Activated CD4-positive, alpha-beta T cell treated with anti-CD3 and anti-CD28 coated beads, Interleukin-2, amount 10 ng/mL, durations not matched to agents 7 days and 5 days (primary cell): ENCODE results near the gene EXT2. TPM values are rescaled to one million over a fixed set of nuclear protein-coding genes. Genes with fewer than 3 reads are reported as not detected.
A peak's percentile ranks its signal among the peaks of the same experiment; 100 is the strongest.

Experiments used
- CTCF ChIA-PET: fragments of 350-600 bp; sonication (Branson Sonifier 250); formaldehyde crosslinking; loops from one replicate; lab custom pipeline; 2021; ENCODE audit warnings: antibody characterized with exemption; lab: Charles Lee
- POLR2A ChIA-PET: fragments of 350-600 bp; sonication (Branson Sonifier 250); formaldehyde crosslinking; loops from one replicate; lab custom pipeline; 2021; ENCODE audit warnings: antibody characterized with exemption; lab: Charles Lee
- DNase-seq: peaks from one replicate; pipeline ENCODE4 v3.0.0-alpha.2; 2020
- H3K27ac Mint-ChIP-seq: one replicate; pipeline ENCODE4 v1.8.0; 2021; ENCODE audit warnings: mild to moderate bottlenecking, moderate library complexity, mixed read lengths
- H3K27me3 Mint-ChIP-seq: one replicate; pipeline ENCODE4 v1.8.0; 2021; ENCODE audit warnings: mixed read lengths
- H3K36me3 Mint-ChIP-seq: one replicate; pipeline ENCODE4 v1.8.0; 2021; ENCODE audit warnings: low read depth, mixed read lengths
- H3K4me1 Mint-ChIP-seq: one replicate; pipeline ENCODE4 v1.8.0; 2021; ENCODE audit warnings: mixed read lengths
- H3K4me3 Mint-ChIP-seq: one replicate; pipeline ENCODE4 v1.8.0; 2021; ENCODE audit warnings: mild to moderate bottlenecking, moderate library complexity, mixed read lengths
- H3K9me3 Mint-ChIP-seq: one replicate; pipeline ENCODE4 v1.8.0; 2021; ENCODE audit warnings: mixed read lengths
- total RNA-seq, 2 experiments: library from RNA; stranded (reverse); gene quantifications; one replicate each; pipeline ENCODE4 v1.2.3, GENCODE V29; 2021

The EXT2 gene
- total RNA-seq, 2 experiments from 2014 or later = 26.7 to 27.7 TPM

- POLR2A ChIA-PET = no interaction called here
- CTCF ChIA-PET = interaction anchor here (0.8 to 3.4 kb wide), 5 partner anchors 10 to 28 kb away, joined by 3 to 12 read pairs (median 4); partner anchors contain the start of gene EXT2
Measured at GRCh38 chr11:44067266-44067665, 28.2 kb upstream of the EXT2 start.

GRCh38 chr11:44068180-44068579 is 27.3 kb upstream of the EXT2 start:
- DNase-seq = no peak
- no peak overlapping the region for H3K27ac Mint-ChIP-seq
- H3K36me3 Mint-ChIP-seq = no peaks in the 10 kb centered on the region
- no peaks in the 10 kb centered on the region for H3K27me3 Mint-ChIP-seq
- ChIA-PET CTCF (interaction anchor here (1.2 to 3.4 kb wide), 4 partner anchors 11 to 27 kb away, joined by 3 to 12 read pairs (median 4); partner anchors contain the start of gene EXT2), POLR2A (no interaction called here)
- H3K9me3 Mint-ChIP-seq = no peaks in the 10 kb centered on the region
- no peak overlapping the region for H3K4me3 Mint-ChIP-seq
- peaks cover 25% of the 10 kb centered on the region for H3K4me1 Mint-ChIP-seq

More at GRCh38 chr11:44067266-44067665, 28.2 kb upstream of the EXT2 start:
- no peaks in the 10 kb centered on the region for H3K36me3 Mint-ChIP-seq
- H3K27ac Mint-ChIP-seq = peak overlapping the region; percentile 89
- peak overlapping the region; percentile 78 for H3K4me3 Mint-ChIP-seq
- H3K27me3 Mint-ChIP-seq = no peaks in the 10 kb centered on the region
- DNase-seq = no peak
- peaks cover 28% of the 10 kb centered on the region for H3K4me1 Mint-ChIP-seq
- H3K9me3 Mint-ChIP-seq = no peaks in the 10 kb centered on the region

- DNase-seq = no peak
- H3K4me3 Mint-ChIP-seq = no peak overlapping the region
- H3K9me3 Mint-ChIP-seq = no peaks in the 10 kb centered on the region
- H3K36me3 Mint-ChIP-seq = no peaks in the 10 kb centered on the region
- H3K27ac Mint-ChIP-seq = no peak overlapping the region
- no peaks in the 10 kb centered on the region for H3K27me3 Mint-ChIP-seq
- ChIA-PET POLR2A (no interaction called here), CTCF (interaction anchor here (0.9 to 3.4 kb wide), 5 partner anchors 8 to 24 kb away, joined by 3 to 14 read pairs (median 3); partner anchors contain the start of gene EXT2)
- peaks cover 13% of the 10 kb centered on the region for H3K4me1 Mint-ChIP-seq
Measured at GRCh38 chr11:44071157-44071556, 24.3 kb upstream of the EXT2 start.

DNA sequence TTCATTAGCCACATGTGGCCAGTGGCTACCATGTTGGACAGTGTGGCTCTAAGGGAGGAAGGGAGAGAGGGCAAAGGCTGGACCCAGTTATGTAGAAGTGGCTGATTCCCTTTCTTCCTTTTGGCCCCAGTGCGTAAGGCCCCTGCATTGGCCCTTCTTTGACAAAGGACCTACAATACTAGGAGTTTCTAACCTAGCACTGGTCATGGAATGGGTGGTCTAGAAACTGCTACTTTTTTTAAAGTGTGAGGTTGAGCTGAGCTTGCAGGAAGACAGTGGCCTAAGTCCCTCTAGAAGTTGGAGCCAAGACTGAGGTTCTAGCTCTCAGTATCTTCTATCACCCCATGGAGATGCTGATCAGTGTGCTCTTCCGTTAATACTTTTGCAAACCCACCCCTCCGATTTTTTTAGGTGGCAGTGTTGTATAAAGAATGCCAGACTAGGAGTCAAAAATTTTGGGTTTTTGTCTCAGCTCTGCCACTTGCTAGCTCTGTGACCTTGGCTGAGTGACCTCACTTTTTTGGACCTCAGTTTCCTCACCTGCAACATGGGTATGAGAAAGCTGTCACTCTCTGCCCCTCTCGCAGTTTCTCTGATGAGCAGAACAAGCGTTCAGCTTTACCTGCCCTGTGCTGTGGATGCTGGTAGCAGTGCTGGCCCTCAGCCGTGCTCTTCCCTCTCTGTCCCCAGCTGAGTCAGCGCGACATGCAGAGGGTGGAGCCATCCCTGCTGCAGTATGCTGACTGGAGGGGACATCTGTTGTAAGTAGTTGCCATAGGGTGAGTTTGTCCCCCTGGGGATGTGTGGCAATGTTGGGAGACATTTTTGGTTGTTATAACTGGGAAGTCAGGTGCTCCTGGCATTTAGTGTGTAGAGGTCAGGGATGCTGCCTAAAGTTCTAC is 22.5 kb upstream of the EXT2 start:
- H3K27ac Mint-ChIP-seq = no peak overlapping the region
- ChIA-PET CTCF (interaction anchor here (3.4 kb wide), 1 partner anchor 22 kb away, joined by 14 read pairs; the partner anchor contains the start of gene EXT2), POLR2A (no interaction called here)

DNA sequence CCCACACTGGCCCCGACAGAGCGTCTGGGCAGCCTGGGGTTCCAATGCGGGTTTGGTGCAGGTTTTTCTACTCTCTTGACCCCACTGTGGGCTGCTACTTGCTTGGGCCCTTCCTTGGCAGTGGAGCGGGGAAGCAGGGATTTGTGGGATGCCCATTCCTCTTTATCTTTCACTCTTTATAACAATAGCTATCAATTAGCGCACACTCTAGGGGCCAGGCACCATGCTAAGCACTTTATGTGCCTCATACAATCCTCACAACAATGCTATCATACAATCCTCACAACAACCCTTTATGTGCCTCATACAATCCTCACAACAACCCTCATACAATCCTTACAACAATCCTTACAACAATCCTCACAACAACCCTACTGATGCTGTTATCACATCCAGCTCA is 16.7 kb upstream of the EXT2 start:
- Mint-ChIP-seq H3K27me3 (no peaks in the 10 kb centered on the region), H3K27ac (no peak overlapping the region), H3K4me1 (no peaks in the 10 kb centered on the region), H3K36me3 (no peaks in the 10 kb centered on the region), H3K9me3 (no peaks in the 10 kb centered on the region), H3K4me3 (no peak overlapping the region)
- POLR2A ChIA-PET = no interaction called here
- CTCF ChIA-PET = interaction anchor here (1.3 to 2.5 kb wide), 2 partner anchors 8 to 16 kb away, joined by 3 to 11 read pairs; partner anchors contain the start of gene EXT2
- no peak for DNase-seq

More for the DNA sequence above, 22.5 kb upstream of the EXT2 start:
- Mint-ChIP-seq H3K4me1 (no peaks in the 10 kb centered on the region), H3K36me3 (no peaks in the 10 kb centered on the region), H3K27me3 (no peaks in the 10 kb centered on the region), H3K9me3 (no peaks in the 10 kb centered on the region), H3K4me3 (no peak overlapping the region)
- no peak for DNase-seq

DNA sequence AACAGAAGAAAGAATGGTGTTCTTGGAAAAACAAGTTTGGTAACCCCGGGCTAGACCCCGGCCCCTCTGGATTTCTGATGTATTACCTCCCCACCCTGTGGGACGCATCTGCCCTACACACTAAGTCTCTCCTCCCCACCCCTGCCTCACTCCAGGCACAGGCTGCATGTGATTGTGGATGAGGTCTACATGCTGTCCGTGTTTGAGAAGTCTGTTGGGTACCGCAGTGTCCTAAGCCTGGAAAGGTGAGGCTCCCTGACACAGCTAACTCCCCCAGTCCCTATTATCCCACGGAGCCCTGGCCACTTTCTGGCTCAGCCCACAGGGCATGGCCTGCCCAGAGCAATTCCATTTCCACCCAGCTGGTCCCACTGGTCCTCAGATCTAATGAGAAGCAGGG is 16.1 kb upstream of the EXT2 start:
- CTCF ChIA-PET = interaction anchor here (1.3 to 2.5 kb wide), 2 partner anchors 9 to 15 kb away, joined by 3 to 11 read pairs; partner anchors contain the start of gene EXT2
- H3K4me1 Mint-ChIP-seq = no peaks in the 10 kb centered on the region
- H3K9me3 Mint-ChIP-seq = no peaks in the 10 kb centered on the region
- POLR2A ChIA-PET = no interaction called here
- H3K36me3 Mint-ChIP-seq = no peaks in the 10 kb centered on the region
- no peak overlapping the region for H3K4me3 Mint-ChIP-seq
- H3K27me3 Mint-ChIP-seq = no peaks in the 10 kb centered on the region
- no peak for DNase-seq
- no peak overlapping the region for H3K27ac Mint-ChIP-seq

DNA sequence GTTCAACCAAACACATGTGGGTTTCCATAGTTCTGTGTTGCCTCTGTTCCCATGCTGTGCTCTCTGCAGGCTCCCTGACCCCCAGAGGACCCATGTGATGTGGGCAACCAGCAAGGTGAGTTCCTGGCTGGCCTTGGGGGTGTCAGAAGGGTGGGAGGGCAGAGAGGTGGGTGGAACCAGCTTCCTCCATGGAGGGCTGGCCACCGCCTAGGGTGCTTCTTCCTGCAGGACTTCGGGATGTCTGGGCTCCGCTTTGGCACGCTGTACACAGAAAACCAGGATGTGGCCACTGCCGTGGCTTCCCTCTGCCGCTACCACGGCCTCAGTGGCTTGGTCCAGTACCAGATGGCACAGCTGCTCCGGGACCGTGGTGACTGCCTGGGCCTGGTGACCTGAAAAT is 14.5 kb upstream of the EXT2 start:
- ChIA-PET POLR2A (no interaction called here), CTCF (interaction anchor here (1.1 to 2.4 kb wide), 2 partner anchors 13 to 14 kb away, joined by 3 to 9 read pairs; partner anchors contain the start of gene EXT2)
- Mint-ChIP-seq H3K4me3 (no peak overlapping the region), H3K27me3 (no peaks in the 10 kb centered on the region), H3K9me3 (peaks cover 5% of the 10 kb centered on the region), H3K36me3 (peaks cover 3% of the 10 kb centered on the region), H3K27ac (no peak overlapping the region), H3K4me1 (no peaks in the 10 kb centered on the region)
- no peak for DNase-seq

GRCh38 chr11:44082645-44083044 is 12.8 kb upstream of the EXT2 start:
- POLR2A ChIA-PET = no interaction called here
- Mint-ChIP-seq H3K27me3 (no peaks in the 10 kb centered on the region), H3K27ac (no peak overlapping the region), H3K4me1 (no peaks in the 10 kb centered on the region), H3K9me3 (peaks cover 8% of the 10 kb centered on the region), H3K4me3 (no peak overlapping the region), H3K36me3 (peaks cover 4% of the 10 kb centered on the region)
- DNase-seq = no peak
- CTCF ChIA-PET = interaction anchor here (1.5 to 2.1 kb wide), 2 partner anchors 12 kb away, joined by 5 to 10 read pairs; partner anchors contain the start of gene EXT2

DNA sequence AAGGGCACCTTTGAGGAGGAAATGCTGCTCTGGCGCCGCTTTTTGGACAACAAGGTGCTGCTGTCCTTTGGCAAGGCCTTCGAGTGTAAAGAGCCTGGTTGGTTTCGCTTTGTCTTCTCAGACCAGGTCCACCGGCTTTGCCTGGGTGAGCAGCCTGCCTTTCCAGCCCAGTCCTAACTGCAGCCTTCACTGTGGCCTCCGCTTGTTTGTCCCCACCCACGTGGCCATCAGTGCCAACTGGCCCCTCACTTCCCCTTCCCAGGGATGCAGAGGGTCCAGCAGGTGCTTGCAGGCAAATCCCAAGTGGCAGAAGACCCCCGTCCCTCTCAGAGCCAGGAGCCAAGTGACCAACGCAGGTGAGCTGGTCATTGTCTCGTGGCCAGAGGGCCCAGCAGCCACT is 12.0 kb upstream of the EXT2 start:
- POLR2A ChIA-PET = no interaction called here
- no peak overlapping the region for H3K27ac Mint-ChIP-seq
- peaks cover 4% of the 10 kb centered on the region for H3K36me3 Mint-ChIP-seq
- no peak for DNase-seq
- H3K4me3 Mint-ChIP-seq = no peak overlapping the region
- H3K4me1 Mint-ChIP-seq = peaks cover 3% of the 10 kb centered on the region
- H3K27me3 Mint-ChIP-seq = no peaks in the 10 kb centered on the region
- CTCF ChIA-PET = interaction anchor here (1.5 to 2.1 kb wide), 2 partner anchors 11 to 13 kb away, joined by 5 to 10 read pairs; partner anchors contain the start of gene EXT2
- peaks cover 8% of the 10 kb centered on the region for H3K9me3 Mint-ChIP-seq

- ChIA-PET CTCF (interaction anchor here (0.6 to 2.1 kb wide), 2 partner anchors 11 to 1150 kb away, joined by 3 to 10 read pairs; partner anchors contain the start of gene EXT2), POLR2A (no interaction called here)
- Mint-ChIP-seq H3K4me3 (no peak overlapping the region), H3K27ac (no peak overlapping the region), H3K9me3 (peaks cover 8% of the 10 kb centered on the region), H3K4me1 (peaks cover 7% of the 10 kb centered on the region), H3K27me3 (no peaks in the 10 kb centered on the region), H3K36me3 (peaks cover 4% of the 10 kb centered on the region)
- no peak for DNase-seq
Measured at GRCh38 chr11:44083906-44084305, 11.6 kb upstream of the EXT2 start.

DNA sequence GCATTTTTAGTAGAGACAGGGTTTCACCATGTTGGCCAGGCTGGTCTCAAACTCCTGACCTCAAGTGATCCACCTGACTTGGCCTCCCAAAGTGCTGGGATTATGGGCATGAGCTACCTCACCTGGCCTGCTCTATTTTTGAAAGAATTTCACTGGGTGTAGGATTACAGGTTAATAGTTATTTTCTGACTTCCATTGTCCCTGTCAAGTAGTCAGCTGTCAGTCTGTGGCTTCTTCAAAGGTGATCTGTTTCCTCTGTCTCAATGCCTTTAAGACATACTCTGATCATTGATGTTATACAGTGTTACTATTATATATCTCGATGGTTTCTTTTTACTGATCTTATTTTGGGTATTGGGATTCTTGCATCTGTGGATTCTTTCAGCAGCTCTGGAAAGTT is 10.1 kb upstream of the EXT2 start:
- CTCF ChIA-PET = interaction anchor here (0.8 to 1.2 kb wide), 5 partner anchors 9 to 15 kb away, joined by 3 read pairs; partner anchors contain the start of gene EXT2
- H3K4me1 Mint-ChIP-seq = peaks cover 14% of the 10 kb centered on the region
- H3K27ac Mint-ChIP-seq = no peak overlapping the region
- H3K27me3 Mint-ChIP-seq = no peaks in the 10 kb centered on the region
- POLR2A ChIA-PET = no interaction called here
- no peak for DNase-seq
- peaks cover 8% of the 10 kb centered on the region for H3K9me3 Mint-ChIP-seq
- H3K36me3 Mint-ChIP-seq = peaks cover 4% of the 10 kb centered on the region
- H3K4me3 Mint-ChIP-seq = no peak overlapping the region

- Mint-ChIP-seq H3K27ac (no peak overlapping the region), H3K27me3 (peaks cover 8% of the 10 kb centered on the region), H3K4me1 (peaks cover 14% of the 10 kb centered on the region), H3K4me3 (no peak overlapping the region), H3K36me3 (peaks cover 4% of the 10 kb centered on the region), H3K9me3 (peaks cover 8% of the 10 kb centered on the region)
- DNase-seq = no peak
- ChIA-PET POLR2A (interaction anchor here (0.7 kb wide), 1 partner anchor 186 kb away, joined by 4 read pairs; no protein-coding TSS in a partner anchor), CTCF (interaction anchor here (1.0 to 1.4 kb wide), 2 partner anchors 18 to 27 kb away, joined by 3 to 4 read pairs; no protein-coding TSS in a partner anchor)
Measured at GRCh38 chr11:44088377-44088776, 7.1 kb upstream of the EXT2 start.
